GM12872 (cell line): ENCODE measurements around the gene CAMK2B.

Source experiments
- CTCF ChIP-seq: IDR thresholded peaks from 3 replicates; pipeline ENCODE4 v1.5.1; 2011; ENCODE audit warnings: low read depth, mild to moderate bottlenecking, low read length, moderate library complexity; ENCODE audit not compliant: insufficient read depth

The CAMK2B gene

DNA sequence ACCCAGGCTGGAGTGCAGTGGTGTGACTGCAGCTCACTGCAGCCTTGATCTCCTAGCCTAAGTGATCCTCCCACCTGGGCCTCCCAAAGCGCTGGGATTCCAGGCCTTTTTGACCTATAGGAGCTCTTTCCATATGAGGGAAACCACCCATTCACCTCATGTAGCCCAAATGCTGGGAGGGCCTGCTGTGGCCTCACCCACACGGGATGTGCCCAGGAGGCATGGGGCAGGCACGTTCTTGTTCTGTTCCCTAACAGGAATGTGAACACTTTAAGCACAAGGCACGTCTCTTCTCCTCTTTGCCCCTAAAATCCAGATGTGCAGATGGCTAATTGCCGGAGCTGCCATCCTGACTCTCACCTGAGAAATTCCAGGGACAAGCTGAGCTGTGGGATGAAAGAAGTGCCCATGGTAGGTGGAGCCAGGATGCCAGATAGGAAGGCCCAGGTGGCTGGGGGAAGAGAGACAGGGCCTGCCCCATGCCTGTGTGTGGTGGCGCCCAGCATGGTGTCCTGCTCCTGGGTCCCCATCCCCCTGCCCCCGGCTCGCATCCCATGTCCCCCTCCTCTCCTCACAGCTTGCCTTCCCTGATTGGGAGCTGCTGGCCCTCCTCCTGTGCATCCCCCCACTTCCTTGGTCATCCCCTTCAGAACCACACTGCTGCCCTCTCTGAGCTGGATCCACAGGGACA is 17.3 kb downstream of the CAMK2B start:
- no peak for TF ChIP-seq CTCF

- peak; percentile 48; the same call in 2 of the 3 replicates for TF ChIP-seq CTCF
Measured at GRCh38 chr7:44307301-44307900, 18.0 kb downstream of the CAMK2B start.

- TF ChIP-seq CTCF = no peak
Measured at GRCh38 chr7:44306606-44307005, 18.8 kb downstream of the CAMK2B start.

GRCh38 chr7:44305564-44306507 is 19.6 kb downstream of the CAMK2B start:
- TF ChIP-seq CTCF = no peak

- TF ChIP-seq CTCF = no peak
Measured at GRCh38 chr7:44294325-44295069, 30.9 kb downstream of the CAMK2B start.

- TF ChIP-seq CTCF = no peak
Measured at GRCh38 chr7:44293561-44294324, 31.7 kb downstream of the CAMK2B start.
